GF-D8 (cell line): Measurements from ENCODE around the gene ATXN2.
A peak's percentile ranks its signal among the peaks of the same experiment; 100 is the strongest.
"Not testable (repeated sequence)": the region's sequence is repeated elsewhere in the genome, so short reads cannot be mapped to it uniquely, and the experiment has no call there.

Source experiments
- DNase-seq: peaks from one replicate; lab custom pipeline; 2025; lab: John Stamatoyannopoulos, UW

ATXN2 gene

DNA sequence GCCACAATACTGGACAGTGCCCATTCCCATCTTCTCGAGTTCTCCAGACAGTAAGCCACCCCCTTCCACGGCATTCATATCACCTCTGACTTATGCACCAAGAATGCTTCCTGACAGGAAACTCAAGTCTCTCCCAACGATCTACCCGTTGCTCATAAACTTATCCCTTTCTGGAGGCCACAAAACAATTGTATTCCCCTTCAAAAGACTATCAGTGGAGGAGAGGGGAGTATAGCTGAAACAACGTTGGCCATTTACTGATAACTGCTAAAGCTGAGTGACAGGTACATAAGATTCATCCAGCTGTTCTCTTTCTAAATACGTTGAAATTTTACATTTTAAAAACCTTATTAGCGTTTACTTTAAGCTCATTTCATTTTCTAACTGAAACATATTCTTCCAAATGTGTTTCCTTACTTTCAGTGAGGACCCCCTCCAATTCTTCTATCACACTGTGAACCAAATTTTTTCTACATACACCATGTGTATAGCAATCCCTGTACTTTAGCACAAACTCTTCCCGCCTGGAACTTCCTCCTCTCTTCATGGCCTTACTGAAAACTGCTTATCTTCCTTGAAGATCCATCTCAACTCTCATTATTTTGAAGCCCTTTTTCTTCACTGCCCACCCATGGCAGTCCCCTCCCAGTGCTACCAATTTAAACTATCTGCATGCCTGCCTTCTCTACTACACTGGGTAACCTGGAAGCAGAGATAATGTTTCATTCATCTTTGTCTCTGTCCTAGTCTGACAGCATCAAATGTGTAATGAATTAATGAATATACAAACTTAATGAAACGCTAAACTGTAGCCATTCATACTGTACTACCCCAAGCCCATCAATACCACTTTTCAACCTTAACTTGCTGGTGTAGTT is 28.8 kb downstream of the ATXN2 start:
- no peak for DNase-seq

DNA sequence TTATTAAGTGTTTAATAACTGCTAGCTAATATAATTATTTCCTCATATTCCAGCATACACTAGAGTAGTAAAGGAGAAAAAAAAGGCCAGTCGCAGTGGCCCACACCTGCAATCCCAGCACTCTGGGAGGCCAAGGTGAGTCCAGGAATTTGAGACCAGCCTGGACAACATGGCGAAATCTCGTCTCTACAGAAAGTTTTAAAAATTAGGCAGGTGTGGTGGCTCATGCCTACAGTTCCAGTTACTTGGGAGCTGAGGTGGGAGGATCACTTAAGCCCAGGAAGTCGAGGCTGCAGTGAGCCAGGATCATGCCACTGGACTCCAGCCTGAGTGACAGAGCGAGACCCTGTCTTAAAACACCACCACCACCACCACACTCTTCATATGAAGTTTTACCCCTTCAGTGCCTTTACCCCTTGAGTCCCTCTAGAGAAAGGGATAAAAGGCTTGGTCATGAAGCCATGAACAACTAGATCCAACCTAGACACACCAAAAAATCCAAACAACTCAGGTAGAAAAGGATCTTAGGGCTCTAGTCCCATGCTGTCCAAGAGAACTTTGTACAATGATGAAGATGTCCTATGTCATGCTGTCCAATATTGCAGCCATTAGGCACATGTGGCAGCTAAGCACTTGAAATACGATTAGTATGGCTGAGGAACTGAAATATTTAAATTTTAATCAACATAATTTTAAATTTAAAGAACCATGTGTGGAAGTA is 29.6 kb downstream of the ATXN2 start:
- no peak for DNase-seq

DNA sequence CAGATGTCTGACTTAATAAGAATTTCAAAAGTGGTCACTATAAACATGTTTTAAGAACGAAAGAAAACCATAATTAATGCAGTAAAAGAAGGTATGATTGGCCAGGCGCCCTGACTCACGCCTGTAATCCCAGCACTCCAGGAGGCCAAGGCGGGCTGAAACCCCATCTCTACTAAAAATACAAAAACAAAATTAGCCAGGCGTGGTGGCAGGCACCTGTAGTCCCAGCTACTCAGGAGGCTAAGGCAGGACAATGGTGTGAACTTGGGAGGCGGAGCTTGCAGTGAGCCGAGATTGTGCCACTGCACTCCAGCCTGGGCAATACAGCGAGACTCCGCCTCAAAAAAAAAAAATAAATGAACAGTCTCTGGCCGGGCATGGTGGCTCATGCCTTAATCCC is 38.3 kb downstream of the ATXN2 start:
- not testable (repeated sequence) for DNase-seq

DNA sequence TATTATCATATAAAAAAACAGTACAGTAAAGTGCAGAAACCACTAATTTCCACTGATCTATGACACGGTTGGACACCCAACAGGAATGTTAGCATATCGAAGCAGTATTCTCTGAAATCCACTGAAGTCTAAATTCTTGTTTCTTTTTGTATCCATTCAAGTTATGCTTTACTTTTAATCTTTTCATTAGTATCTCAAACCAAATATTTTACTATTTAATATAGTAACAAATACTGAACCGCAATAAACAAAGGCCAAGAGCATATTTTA is 41.1 kb downstream of the ATXN2 start:
- DNase-seq, result no peak

DNA sequence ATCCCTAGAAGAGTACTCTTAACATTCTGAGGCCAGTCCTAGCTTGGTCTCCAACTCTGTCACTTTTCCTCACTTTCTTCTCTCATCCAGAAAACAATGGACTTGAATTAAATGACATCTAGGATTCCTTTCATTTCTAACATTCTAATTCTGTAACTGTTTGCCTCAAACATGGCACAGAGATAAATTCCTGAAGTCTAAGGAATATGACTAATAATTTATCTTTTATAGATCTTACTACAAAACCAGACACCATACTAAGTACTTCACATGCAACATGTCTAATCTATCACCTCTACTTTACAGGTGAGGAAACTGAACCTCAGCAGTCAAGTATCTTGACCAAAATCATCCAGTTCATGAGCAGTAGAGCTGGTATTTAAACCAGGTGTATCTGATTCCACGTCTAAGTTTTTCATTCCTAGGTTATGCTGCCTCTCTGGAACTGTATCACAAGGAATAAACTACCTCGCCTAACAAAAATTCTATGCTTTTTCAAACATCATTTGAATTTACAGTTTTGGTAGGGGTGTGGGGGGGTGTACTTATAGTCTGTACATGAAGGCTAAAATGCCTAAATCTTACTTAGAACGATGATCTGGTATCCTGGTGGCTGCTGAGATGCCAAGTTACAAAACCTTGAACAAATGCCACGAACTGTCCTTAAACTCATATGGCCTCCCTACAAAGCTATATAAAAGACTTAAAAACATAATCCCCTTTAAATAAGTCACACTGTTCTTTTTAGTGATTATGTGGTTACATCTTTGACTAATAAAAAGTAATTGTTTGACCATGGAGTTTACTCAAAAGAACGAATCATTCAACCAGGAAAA is 41.6 kb downstream of the ATXN2 start:
- DNase-seq, result no peak

DNA sequence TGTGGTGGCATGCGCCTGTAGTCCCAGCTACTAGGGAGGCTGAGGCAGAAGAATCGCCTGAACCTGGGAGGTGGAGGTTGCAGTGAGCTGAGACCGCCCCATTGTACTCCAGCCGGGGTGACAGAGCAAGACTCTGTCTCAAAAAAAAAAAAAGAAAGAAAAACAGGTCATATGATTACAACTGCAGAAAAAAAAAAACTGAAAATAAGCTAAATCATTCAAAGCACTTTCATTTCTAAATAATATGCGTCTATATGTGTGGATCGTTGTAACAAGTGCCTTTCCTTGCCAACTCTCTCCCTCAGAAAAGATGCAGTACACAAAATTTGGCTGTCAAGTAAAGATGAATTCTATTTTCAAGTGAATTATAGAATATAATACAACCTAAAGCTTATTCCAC is 42.4 kb downstream of the ATXN2 start:
- DNase-seq, result no peak

DNA sequence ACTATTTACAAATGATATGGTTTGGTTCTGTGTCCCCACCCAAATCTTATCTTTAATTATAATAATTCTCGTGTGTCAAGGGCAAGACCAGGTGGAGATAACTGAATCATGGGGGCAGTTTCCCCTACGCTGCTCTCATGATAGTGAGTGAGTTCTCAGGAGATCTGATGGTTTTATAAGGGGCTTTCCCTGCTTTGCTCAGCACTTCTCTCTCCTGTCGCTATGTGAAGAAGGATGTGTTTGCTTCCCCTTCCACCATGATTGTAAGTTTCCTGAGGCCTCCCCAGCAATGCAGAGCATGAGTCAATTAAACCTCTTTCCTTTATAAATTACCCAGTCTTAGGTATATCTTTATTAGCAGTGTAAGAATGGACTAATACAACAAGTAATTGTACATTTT is 43.8 kb downstream of the ATXN2 start:
- DNase-seq, result not testable (repeated sequence)

DNA sequence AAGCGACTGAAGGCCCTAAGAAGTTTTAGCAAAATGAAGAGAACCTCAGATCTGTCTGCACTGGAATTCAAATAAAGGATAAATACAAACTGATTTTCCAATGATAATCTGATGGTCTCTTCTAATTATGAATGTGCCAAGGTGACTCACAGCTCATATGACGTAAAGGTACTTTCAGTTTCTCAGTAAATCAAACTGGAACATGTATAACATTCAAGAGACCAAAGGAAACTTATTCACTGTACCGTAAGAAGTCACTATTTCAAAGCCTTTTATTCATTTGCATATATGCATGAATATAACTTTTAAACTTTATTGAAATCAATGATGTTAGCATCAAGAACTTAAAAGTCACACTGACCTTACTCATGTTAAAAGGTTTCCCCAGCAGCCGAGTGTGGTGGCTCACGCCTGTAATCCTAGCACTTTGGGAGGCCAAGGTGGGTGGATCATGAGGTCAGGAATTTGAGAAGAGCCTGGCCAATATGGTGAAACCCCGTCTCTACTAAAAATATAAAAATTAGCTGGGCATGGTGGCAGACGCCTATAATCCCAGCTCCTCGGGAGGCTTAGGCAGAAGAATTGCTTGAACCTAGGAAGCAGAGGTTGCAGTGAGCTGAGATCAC is 52.2 kb downstream of the ATXN2 start:
- DNase-seq, result no peak

DNA sequence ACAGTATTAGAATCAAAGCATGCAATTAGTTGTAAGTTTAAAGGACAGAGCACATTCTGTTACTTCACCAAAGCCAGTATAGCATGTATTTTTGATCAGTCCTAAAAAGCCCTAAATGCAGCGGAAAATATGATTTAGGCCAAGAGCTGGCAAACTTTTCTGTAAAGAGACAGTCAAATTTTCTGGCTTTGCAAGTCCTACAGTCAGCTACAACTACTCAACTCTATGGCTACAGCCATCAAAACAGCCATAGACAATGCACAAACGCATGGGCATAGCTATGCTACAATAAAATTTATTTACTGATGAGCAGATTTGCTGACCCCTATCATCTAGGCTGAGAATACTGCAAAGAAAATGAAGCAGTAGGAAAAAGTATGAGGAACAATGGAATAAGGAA is 52.9 kb downstream of the ATXN2 start:
- no peak for DNase-seq

DNA sequence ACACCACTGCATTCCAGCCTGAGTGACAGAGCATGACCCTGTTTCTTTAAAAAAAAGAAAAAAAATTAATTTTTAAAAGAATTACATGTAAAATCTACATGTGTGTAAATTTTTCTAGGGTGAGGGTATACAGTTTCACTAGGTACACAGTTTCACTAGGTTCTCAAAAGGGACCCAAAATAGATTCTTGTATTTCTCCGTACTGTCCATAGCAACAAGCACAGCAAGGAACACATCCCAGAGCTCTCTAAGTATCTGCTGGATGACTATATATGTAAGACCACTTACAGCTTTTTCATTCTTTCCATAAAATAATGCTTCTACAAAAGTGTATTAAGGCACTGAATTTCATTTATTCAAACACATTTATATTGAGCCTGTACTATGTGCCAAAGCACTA is 55.1 kb downstream of the ATXN2 start:
- DNase-seq, result no peak

DNA sequence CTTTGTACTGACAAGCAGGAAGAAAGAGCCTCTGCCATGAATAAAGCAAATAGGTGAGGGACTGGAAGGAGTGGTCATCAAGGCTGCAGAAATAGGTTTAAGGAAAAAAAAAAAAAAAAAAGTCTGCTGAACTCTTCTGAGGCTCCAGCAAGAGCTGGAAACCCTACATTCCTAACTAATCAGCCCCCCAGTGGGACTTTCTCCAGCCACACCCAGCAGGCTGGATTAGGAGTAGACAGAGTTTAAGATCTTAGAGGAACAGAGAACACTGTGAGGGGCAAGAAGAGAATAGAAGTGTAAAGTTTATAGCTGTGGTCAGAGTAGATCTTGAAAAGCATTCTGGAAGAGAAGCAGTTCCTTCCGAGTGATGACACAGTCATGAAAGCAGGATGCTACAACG is 66.4 kb downstream of the ATXN2 start:
- DNase-seq, result no peak

DNA sequence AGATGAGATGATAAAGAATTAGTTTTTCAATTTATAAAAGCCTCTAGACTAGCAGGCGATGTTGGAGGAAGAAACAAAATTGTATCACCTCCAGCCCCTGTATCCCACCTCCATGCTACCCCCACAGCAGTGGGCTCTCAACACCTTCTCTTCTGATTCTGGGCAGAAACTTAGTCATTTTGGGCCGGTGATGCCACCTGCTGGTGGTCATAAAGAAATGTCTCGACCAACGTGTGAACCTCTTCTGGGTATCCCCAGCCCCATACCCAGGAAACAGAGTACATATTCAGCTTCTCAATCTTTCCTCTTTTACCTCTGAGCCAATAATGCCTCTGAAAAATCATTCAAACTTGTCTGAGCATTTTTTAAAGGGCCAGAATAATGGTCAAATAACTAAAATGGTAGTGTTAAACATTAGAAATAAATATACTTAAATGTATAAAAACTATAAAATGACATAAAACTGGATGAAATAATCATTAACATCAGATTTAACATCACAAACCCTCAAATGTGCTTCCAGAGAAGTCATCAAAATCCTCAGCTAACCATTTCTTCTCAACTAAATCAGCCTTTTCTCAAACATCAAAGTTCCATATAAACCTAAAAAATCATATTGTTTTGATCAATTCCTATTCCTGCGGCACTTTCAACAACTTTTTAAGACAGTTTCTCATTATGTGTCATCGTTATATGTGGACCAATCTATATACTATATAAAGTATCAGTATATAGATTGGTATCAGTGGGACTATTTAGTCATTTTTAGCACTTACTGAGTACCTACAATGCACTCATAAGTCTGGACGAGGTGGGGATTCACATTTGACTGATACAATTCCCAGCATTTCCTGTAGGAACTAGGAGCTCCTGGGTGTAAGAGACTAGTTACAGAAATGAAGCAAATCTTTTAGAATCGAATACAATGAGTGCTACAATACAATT is 69.4 kb downstream of the ATXN2 start:
- peak; percentile 15 for DNase-seq

DNA sequence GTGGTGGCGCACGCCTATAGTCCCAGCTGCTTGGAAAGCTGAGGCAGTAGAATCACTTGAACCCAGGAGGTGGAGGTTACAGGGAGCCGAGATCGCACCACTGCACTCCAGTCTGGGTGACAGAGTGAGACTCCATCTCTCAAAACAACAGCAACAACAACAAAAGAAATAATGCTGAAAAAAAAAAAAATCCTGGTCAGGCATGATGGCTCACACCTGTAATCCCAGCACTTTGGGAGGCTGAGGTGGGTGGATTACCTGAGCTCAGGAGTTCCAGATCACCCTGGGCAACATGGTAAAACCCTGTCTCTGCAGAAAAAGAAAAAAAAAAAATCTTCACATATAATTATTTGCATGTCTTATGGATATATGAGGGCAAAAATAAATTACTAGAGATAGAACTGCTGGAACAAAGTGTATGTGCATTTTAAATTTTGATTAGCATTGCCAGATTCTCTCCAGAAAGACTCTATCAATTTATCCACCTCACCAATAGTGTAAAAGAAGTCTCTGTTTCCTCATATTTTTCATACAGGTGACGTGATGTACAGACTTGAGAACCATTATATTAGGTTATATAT is 75.4 kb downstream of the ATXN2 start:
- DNase-seq, result no peak

DNA sequence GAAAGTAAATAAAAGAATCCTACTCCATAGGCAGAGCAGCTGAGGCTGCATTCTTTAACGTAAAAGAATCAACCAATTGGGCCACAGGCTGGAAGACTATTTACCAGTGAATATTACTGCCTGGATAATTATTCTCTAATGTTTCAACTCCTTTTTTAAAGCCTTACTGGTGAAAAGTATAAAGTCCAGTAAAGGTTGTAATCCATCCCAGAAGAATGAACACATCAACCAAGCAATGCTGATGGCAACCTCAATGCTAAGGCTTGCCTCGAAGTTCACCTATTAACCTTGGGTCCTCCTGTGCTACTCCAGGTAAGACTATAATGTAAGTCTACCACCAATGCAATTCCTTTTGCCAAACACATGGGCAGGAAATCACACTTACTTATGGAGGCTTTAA is 77.3 kb downstream of the ATXN2 start:
- DNase-seq, result no peak

DNA sequence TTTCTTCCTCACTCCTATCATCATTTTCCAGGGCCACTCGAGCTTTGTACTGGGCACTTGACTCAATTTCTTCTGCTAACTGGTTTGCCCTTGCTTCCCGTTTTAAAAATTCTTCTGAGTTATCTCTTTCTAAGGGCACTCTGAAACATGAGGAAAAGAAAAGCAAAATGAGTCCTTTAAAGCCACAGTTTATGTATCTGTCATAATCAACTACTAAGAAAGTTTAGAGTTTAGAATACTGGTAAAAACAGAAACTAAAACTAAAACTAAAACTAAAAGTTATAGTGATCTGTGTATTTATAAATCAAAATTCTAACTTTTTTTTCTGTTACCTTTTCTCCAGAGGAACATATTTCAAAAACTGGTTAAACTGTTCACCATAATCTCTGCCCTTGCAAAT is 79.2 kb downstream of the ATXN2 start:
- DNase-seq, result no peak

DNA sequence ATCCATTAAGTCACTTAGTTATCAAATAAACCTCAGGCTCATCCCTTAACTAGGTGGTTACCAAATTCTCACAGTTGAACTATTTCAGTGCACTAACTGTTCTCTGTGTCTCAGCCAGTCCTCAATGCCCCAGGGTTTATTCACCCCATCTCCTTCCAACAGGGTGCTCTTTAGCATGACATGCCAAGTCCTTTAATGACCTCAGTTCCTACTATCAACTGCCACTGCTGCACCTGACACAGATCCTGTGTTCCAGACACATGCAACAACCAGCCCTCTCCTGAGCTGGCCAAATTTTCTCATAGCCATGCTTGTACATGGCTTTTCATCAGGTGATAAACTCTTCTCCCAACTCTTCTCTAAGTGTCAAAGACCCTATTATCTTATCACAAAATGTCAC is 80.0 kb downstream of the ATXN2 start:
- no peak for DNase-seq

DNA sequence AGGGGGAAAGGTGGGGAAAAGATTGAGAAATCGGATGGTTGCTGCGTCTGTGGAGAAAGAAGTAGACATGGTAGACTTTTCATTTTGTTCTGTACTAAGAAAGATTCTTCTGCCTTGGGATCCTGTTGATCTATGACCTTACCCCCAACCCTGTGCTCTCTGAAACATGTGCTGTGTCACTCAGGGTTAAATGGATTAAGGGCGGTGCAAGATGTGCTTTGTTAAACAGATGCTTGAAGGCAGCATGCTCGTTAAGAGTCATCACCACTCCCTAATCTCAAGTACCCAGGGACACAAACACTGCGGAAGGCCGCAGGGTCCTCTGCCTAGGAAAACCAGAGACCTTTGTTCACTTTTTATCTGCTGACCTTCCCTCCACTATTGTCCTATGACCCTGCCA is 91.4 kb downstream of the ATXN2 start:
- DNase-seq, result not testable (repeated sequence)

DNA sequence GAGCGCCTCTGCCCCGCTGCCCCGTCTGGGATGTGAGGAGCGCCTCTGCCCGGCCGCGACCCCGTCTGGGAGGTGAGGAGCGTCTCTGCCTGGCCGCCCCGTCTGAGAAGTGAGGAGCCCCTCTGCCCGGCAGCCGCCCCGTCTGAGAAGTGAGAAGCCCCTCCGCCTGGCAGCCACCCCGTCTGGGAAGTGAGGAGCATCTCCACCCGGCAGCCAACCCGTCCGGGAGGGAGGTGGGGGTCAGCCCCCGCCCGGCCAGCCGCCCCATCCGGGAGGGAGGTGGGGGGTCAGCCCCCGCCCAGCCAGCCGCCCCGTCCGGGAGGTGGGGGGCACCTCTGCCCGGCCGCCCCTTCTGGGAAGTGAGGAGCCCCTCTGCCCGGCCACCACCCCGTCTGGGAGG is 91.9 kb downstream of the ATXN2 start:
- not testable (repeated sequence) for DNase-seq

DNA sequence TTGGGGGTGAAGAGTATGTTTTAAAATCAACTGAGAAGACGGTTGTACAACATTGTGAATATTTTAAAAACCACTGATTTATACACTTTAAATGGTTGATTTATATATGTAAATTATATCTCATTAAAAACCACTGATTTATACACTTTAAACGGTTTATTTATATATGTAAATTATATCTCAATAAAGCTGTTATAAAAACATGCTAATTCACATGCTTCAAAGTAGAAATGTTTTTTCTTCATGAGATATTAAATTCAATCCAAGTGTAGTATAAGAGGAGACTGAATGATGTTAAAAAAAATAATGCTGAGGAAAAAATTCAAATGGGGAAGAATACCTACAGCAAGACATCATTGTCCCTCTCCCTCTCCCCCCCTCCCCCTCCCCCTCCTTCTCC is 92.9 kb downstream of the ATXN2 start:
- DNase-seq, result no peak

DNA sequence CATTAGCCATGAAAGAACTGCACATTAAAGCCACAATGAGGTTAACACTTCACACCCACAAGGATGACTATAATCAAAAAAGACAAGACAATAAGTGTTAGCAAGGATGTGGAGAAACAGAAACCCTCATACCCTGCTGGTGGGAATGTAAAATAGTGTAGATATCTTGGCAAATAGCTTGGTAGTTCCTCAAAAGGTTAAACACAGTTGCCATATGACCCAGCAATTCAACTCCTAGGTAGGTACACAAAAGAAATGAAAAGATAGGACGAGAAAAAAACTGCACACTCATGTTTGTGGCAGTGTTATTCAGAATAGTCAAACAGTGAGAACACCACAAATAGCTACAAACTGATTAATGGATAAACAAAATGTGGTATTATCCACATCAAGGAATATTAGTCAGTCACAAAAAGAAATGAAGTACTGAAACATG is 93.5 kb downstream of the ATXN2 start:
- DNase-seq, result no peak

DNA sequence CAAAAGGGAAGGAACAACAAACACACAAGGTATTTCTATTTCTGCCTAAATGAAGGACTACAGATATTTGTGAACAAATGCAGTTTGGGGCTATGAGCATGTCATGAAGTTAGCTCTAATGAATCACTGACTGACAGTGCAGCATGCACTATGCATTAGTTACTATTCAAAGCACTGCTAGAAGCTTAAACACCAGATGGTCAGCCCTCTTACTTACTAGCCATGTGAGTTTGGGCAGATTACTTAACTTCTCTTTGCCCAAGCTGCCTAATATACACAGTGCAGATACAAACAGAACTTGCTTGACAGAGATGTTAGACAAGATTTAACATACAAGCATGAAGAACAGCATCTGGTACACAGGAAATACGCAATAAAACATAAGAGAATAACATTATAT is 96.0 kb downstream of the ATXN2 start:
- no peak for DNase-seq
